GM12878 (cell line): Measurements from ENCODE around the gene MYO1D. TPM values are rescaled to one million over a fixed set of nuclear protein-coding genes. Genes with fewer than 3 reads are reported as not detected.

Experiments
- ATAC-seq: fragments of 200-7000 bp; cut with Tn5 transposase; 3 replicates; pipeline ENCODE4 v1.9.1; 2020; ENCODE audit warnings: mild to moderate bottlenecking, moderate library complexity
- BruUV-seq: library from RNA; stranded (reverse); fragments of 400-500 nt; replicated peaks from 2 replicates; lab custom pipeline; 2021; lab: Mats Ljungman, UMichigan
- CTCF ChIA-PET: fragments of 300-600 bp; sonication (Branson Sonifier 250); formaldehyde crosslinking; extraction: SDS; loops from one replicate; lab custom pipeline; 2021; ENCODE audit warnings: inconsistent platforms; lab: Yijun Ruan, JAX
- POLR2A ChIA-PET: fragments of 350-600 bp; formaldehyde crosslinking; extraction: SDS; loops from one replicate; lab custom pipeline; 2021; ENCODE audit warnings: inconsistent platforms; lab: Charles Lee
- RAD21 ChIA-PET: fragments of 300-600 bp; sonication (Branson Sonifier 250); formaldehyde crosslinking; loops from one replicate; lab custom pipeline; 2023; ENCODE audit warnings: antibody characterized with exemption; ENCODE audit not compliant: unreplicated experiment; lab: Charles Lee
- SMC1A ChIA-PET: fragments of 300-600 bp; sonication (Branson Sonifier 250); formaldehyde crosslinking; loops from one replicate; lab custom pipeline; 2023; ENCODE audit not compliant: unreplicated experiment, uncharacterized antibody; lab: Charles Lee
- DNase-seq: peaks from one replicate; pipeline ENCODE4 v3.0.0-alpha.2; 2011; ENCODE audit warnings: low read depth, low spot score
- FAIRE-seq: peaks from 3 replicates; lab custom pipeline; 2011; peaks lifted over from hg19 to GRCh38; lab: Jason Lieb, UNC
- H2AFZ ChIP-seq: 2 replicates; pipeline ENCODE4 v1.6.0; 2011; ENCODE audit warnings: low read depth, low read length, control low read depth; ENCODE audit not compliant: control insufficient read depth
- H3K27ac ChIP-seq: 2 replicates; pipeline ENCODE4 v1.5.1; 2011; ENCODE audit warnings: control low read depth; ENCODE audit not compliant: control insufficient read depth, insufficient read depth
- H3K27me3 ChIP-seq, 2 experiments: replicated peaks in 1 of 2; 2 replicates each; pipeline versions ENCODE4 v1.6.0 to v1.6.1; 2011; ENCODE audit warnings: low read length in 1 of 2; ENCODE audit not compliant: control insufficient read depth in 2 of 2, insufficient read depth in 2 of 2
- H3K36me3 ChIP-seq, 2 experiments: 2 replicates each; pipeline ENCODE4 v1.5.1; 2011; ENCODE audit warnings: low read length in 1 of 2; ENCODE audit not compliant: control insufficient read depth in 2 of 2, insufficient read depth in 2 of 2
- H3K4me1 ChIP-seq: 2 replicates; pipeline ENCODE4 v1.6.1; 2011; ENCODE audit warnings: mild to moderate bottlenecking, low read length, moderate library complexity, mixed read lengths; ENCODE audit not compliant: control insufficient read depth, insufficient read depth
- H3K4me2 ChIP-seq: 2 replicates; pipeline ENCODE4 v1.6.0; 2011; ENCODE audit warnings: control low read depth; ENCODE audit not compliant: control insufficient read depth, insufficient read depth
- H3K4me3 ChIP-seq: fragments of 200-600 bp; sonication (generic); 2 replicates; pipeline ENCODE4 v1.5.1; 2016
- H3K79me2 ChIP-seq: 2 replicates; pipeline ENCODE4 v1.6.0; 2011; ENCODE audit warnings: low read length; ENCODE audit not compliant: control insufficient read depth, insufficient read depth
- H3K9ac ChIP-seq: 2 replicates; pipeline ENCODE4 v1.8.0; 2011; ENCODE audit warnings: low read length, control low read depth, mixed read lengths; ENCODE audit not compliant: control insufficient read depth, insufficient read depth
- H3K9me3 ChIP-seq: replicated peaks from 3 replicates; pipeline ENCODE4 v1.5.1; 2011; ENCODE audit warnings: mild to moderate bottlenecking, low read length; ENCODE audit not compliant: control insufficient read depth, insufficient read depth
- H4K20me1 ChIP-seq: 2 replicates; pipeline ENCODE4 v1.6.0; 2011; ENCODE audit not compliant: control insufficient read depth, insufficient read depth
- CBX3 ChIP-seq: fragments of 200-600 bp; sonication (generic); IDR thresholded peaks from 2 replicates; pipeline ENCODE4 v1.6.1; 2016; ENCODE audit warnings: low read depth, borderline replicate concordance
- IKZF2 ChIP-seq, 2 experiments: fragments of 450-650 bp; IDR thresholded peaks; 2 replicates each; pipeline ENCODE4 v1.6.1; 2017; ENCODE audit warnings: mild to moderate bottlenecking in 2 of 2, moderate library complexity in 2 of 2
- MYC ChIP-seq: IDR thresholded peaks from 2 replicates; pipeline ENCODE4 v1.6.1; 2011; ENCODE audit warnings: mild to moderate bottlenecking, low read length, moderate library complexity, inconsistent platforms; ENCODE audit not compliant: insufficient read depth, insufficient replicate concordance, insufficient read length, severe bottlenecking
- NRF1 ChIP-seq: conservative IDR thresholded peaks from 2 replicates; pipeline ENCODE4 v1.6.1; 2011; ENCODE audit warnings: mild to moderate bottlenecking, low read depth, low read length, improper control_type of control experiment
- POLR2AphosphoS5 ChIP-seq: IDR thresholded peaks from 2 replicates; pipeline ENCODE4 v1.6.1; 2011; ENCODE audit warnings: mild to moderate bottlenecking, low read length, inconsistent platforms
- RAD51 ChIP-seq: fragments of 450-650 bp; IDR thresholded peaks from 2 replicates; pipeline ENCODE4 v1.6.1; 2016; ENCODE audit warnings: moderate library complexity, mild to moderate bottlenecking, inconsistent platforms
- RBBP5 ChIP-seq: fragments of 200-600 bp; sonication (generic); conservative IDR thresholded peaks from 2 replicates; pipeline ENCODE4 v1.6.1; 2016
- SKIL ChIP-seq: fragments of 450-650 bp; IDR thresholded peaks from 2 replicates; pipeline ENCODE4 v1.6.1; 2017; ENCODE audit warnings: mild to moderate bottlenecking, low read depth, inconsistent platforms; ENCODE audit not compliant: poor library complexity, severe bottlenecking
- STAT3 ChIP-seq: IDR thresholded peaks from 2 replicates; pipeline ENCODE4 v1.6.1; 2011; ENCODE audit warnings: low read depth, low read length, improper control_type of control experiment
- TCF7 ChIP-seq: IDR thresholded peaks from 2 replicates; pipeline ENCODE4 v1.6.1; 2014; ENCODE audit warnings: antibody characterized with exemption, borderline replicate concordance
- YBX1 ChIP-seq: fragments of 450-650 bp; IDR thresholded peaks from 2 replicates; pipeline ENCODE4 v1.6.1; 2016; ENCODE audit warnings: antibody characterized with exemption
- WGBS: methylation state at CpG from one replicate; pipeline ENCODE4 v1.1.6; 2016; ENCODE audit warnings: low lambda C conversion rate; ENCODE audit not compliant: insufficient replicate concordance, insufficient coverage; ENCODE audit errors: missing lambda C conversion rate; 5-methylcytosine and 5-hydroxymethylcytosine counted together
- in situ Hi-C: fragments of 300-500 bp; cut with MboI; formaldehyde crosslinking; loops from 9 replicates; pipeline ENCODE4 v1.14.3; 2018; ENCODE audit warnings: mixed read lengths
- intact Hi-C: fragments of 100-400 bp; cut with micrococcal nuclease; formaldehyde crosslinking; loops from one replicate; pipeline ENCODE4 v1.14.2; 2022; ENCODE audit not compliant: unreplicated experiment
- polyA plus RNA-seq, 11 experiments: library from polyadenylated mRNA; depleted of rRNA in 4 of 11; unstranded in 6 of 11; stranded (reverse) in 5 of 11; fragments of >200 nt; fragmentation: Nextera tagmentation in 4 of 11; fragmentation: Illumina TruSeq in 1 of 11; extraction: Ambion mirVana in 4 of 11; extraction: Trizol in 1 of 11; gene quantifications; 1 replicate in 1 of 11; 2 replicates in 10 of 11; pipeline versions ENCODE4 v1.2.1 to v1.2.3, GENCODE V29; 2011 to 2016; ENCODE audit warnings: inconsistent platforms in 2 of 11, missing spikeins in 2 of 11, low read depth in 1 of 11
- total RNA-seq, 4 experiments: library from RNA; depleted of rRNA in 3 of 4; stranded (reverse); fragments of >200 nt in 3 of 4; fragmentation: Illumina TruSeq in 1 of 4; extraction: Trizol in 1 of 4; gene quantifications; 2 replicates each; pipeline versions ENCODE4 v1.2.1 to v1.2.3, GENCODE V29; 2013 to 2021
- TF ChIP-seq, protein P1 (sequence below): fragments of 450-650 bp; IDR thresholded peaks from 2 replicates; pipeline ENCODE4 v1.6.1; 2017; ENCODE audit warnings: borderline replicate concordance
- TF ChIP-seq, protein P2 (sequence below): IDR thresholded peaks from 2 replicates; pipeline ENCODE4 v1.6.1; 2012; ENCODE audit warnings: low read depth, low read length, improper control_type of control experiment
- TF ChIP-seq, protein P3 (sequence below): IDR thresholded peaks from 2 replicates; pipeline ENCODE4 v1.6.1; 2012; ENCODE audit warnings: low read depth, low read length, improper control_type of control experiment
- TF ChIP-seq, protein P4 (sequence below): fragments of 450-650 bp; IDR thresholded peaks from 2 replicates; pipeline ENCODE4 v1.6.1; 2017; ENCODE audit warnings: antibody characterized with exemption, mild to moderate bottlenecking, moderate library complexity

MYO1D gene
- total and polyA plus RNA-seq, 10 of the 15 experiments (the other 5 are each of a cell fraction or from before 2014, with no cell fraction given), result 1.8 to 37.7 (median 25.4) TPM

GRCh38 chr17:32869345-32870026 lies 7.4 kb downstream of the MYO1D start:
- RAD21 ChIA-PET, result interaction anchor here (1.0 to 2.4 kb wide), 5 partner anchors 8 to 86 kb away, joined by 3 to 7 read pairs (median 5); partner anchors contain the start of gene MYO1D
- intact Hi-C loops, result no loop called here
- POLR2A ChIA-PET, result interaction anchor here (1.0 kb wide), 1 partner anchor 44 kb away, joined by 3 read pairs; no protein-coding TSS in a partner anchor
- WGBS, result 83% methylated on average over 6 of the region's 6 CpGs
- DNase-seq (no peak), FAIRE-seq (no peak), ATAC-seq (no peak)
- CTCF ChIA-PET, result interaction anchor here (0.7 to 2.6 kb wide), 5 partner anchors 8 to 104 kb away, joined by 3 to 16 read pairs (median 3); no protein-coding TSS in a partner anchor
- H3K36me3 ChIP-seq, result no peaks in the 10 kb centered on the region
- no peaks in the 10 kb centered on the region for H3K27me3 ChIP-seq
- H3K4me3 ChIP-seq, result no peak overlapping the region
- no peaks in the 10 kb centered on the region for H4K20me1 ChIP-seq
- H3K79me2 ChIP-seq, result peaks cover 2% of the 10 kb centered on the region; the same call in 1 of the 2 replicates
- no peak overlapping the region for H3K4me2 ChIP-seq
- H3K4me1 ChIP-seq, result no peaks in the 10 kb centered on the region
- no TSS peak for BruUV-seq
- no peak overlapping the region for H2AFZ ChIP-seq
- no peak overlapping the region for H3K27ac ChIP-seq
- SMC1A ChIA-PET, result interaction anchor here (1.1 to 14.6 kb wide), 5 partner anchors 10 to 89 kb away, joined by 3 to 248 read pairs (median 10); no protein-coding TSS in a partner anchor
- no peaks in the 10 kb centered on the region for H3K9me3 ChIP-seq
- in situ Hi-C loops, result no loop called here
- H3K9ac ChIP-seq, result no peak overlapping the region
- TF ChIP-seq, protein P1, sequence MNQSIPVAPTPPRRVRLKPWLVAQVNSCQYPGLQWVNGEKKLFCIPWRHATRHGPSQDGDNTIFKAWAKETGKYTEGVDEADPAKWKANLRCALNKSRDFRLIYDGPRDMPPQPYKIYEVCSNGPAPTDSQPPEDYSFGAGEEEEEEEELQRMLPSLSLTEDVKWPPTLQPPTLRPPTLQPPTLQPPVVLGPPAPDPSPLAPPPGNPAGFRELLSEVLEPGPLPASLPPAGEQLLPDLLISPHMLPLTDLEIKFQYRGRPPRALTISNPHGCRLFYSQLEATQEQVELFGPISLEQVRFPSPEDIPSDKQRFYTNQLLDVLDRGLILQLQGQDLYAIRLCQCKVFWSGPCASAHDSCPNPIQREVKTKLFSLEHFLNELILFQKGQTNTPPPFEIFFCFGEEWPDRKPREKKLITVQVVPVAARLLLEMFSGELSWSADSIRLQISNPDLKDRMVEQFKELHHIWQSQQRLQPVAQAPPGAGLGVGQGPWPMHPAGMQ, result no peak
- TF ChIP-seq, protein P2, sequence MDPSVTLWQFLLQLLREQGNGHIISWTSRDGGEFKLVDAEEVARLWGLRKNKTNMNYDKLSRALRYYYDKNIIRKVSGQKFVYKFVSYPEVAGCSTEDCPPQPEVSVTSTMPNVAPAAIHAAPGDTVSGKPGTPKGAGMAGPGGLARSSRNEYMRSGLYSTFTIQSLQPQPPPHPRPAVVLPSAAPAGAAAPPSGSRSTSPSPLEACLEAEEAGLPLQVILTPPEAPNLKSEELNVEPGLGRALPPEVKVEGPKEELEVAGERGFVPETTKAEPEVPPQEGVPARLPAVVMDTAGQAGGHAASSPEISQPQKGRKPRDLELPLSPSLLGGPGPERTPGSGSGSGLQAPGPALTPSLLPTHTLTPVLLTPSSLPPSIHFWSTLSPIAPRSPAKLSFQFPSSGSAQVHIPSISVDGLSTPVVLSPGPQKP, result no peak
- TF ChIP-seq POLR2AphosphoS5 (no peak), TCF7 (no peak), YBX1 (no peak), MYC (no peak), CBX3 (no peak), SKIL (no peak), RBBP5 (no peak), NRF1 (no peak), RAD51 (no peak), IKZF2 (IDR thresholded peaks at IDR 0.05) (no peak), STAT3 (no peak)
- TF ChIP-seq, protein P3, sequence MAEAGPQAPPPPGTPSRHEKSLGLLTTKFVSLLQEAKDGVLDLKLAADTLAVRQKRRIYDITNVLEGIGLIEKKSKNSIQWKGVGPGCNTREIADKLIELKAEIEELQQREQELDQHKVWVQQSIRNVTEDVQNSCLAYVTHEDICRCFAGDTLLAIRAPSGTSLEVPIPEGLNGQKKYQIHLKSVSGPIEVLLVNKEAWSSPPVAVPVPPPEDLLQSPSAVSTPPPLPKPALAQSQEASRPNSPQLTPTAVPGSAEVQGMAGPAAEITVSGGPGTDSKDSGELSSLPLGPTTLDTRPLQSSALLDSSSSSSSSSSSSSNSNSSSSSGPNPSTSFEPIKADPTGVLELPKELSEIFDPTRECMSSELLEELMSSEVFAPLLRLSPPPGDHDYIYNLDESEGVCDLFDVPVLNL, result no peak
- TF ChIP-seq, protein P4, sequence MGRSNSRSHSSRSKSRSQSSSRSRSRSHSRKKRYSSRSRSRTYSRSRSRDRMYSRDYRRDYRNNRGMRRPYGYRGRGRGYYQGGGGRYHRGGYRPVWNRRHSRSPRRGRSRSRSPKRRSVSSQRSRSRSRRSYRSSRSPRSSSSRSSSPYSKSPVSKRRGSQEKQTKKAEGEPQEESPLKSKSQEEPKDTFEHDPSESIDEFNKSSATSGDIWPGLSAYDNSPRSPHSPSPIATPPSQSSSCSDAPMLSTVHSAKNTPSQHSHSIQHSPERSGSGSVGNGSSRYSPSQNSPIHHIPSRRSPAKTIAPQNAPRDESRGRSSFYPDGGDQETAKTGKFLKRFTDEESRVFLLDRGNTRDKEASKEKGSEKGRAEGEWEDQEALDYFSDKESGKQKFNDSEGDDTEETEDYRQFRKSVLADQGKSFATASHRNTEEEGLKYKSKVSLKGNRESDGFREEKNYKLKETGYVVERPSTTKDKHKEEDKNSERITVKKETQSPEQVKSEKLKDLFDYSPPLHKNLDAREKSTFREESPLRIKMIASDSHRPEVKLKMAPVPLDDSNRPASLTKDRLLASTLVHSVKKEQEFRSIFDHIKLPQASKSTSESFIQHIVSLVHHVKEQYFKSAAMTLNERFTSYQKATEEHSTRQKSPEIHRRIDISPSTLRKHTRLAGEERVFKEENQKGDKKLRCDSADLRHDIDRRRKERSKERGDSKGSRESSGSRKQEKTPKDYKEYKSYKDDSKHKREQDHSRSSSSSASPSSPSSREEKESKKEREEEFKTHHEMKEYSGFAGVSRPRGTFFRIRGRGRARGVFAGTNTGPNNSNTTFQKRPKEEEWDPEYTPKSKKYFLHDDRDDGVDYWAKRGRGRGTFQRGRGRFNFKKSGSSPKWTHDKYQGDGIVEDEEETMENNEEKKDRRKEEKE, result no peak
